HepG2 (cell line): Measurements from ENCODE around the gene GALNTL6.

Source experiments
- KMT2B ChIP-seq: IDR thresholded peaks from 2 replicates; pipeline ENCODE4 v1.6.1; 2016; ENCODE audit warnings: missing genetic modification reagents, missing compliant biosample characterization
- TF ChIP-seq, protein P1 (sequence below): sonication (generic); formaldehyde crosslinking; IDR thresholded peaks from 2 replicates; pipeline ENCODE4 v1.8.1; 2023; ENCODE audit warnings: mild to moderate bottlenecking, moderate library complexity, missing genetic modification reagents

- no peak for TF ChIP-seq KMT2B (CRISPR knock-in tag)
- TF ChIP-seq, protein P1, sequence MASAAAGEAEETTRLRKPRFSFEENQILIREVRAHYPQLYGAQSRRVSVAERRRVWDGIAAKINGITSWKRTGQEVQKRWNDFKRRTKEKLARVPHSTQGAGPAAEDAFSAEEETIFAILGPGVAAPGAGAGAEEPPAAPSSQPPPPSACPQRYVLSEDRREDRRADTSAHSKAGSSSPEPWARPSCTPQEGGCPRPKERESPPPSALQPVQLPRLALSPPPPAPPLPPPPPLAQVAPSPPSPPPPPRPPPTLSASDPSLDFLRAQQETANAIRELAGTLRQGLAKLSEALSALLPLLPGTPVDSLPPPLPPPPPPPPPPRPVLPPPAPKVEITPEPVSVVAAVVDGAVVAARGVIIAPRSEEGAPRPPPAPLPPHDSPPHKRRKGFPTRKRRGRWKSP (CRISPR knock-in tag), result no peak
These were observed 180.0 kb downstream of the GALNTL6 start for GRCh38 chr4:171993247-171993646.
